ENCODE data around the gene C6orf47. TPM values are rescaled to one million over a fixed set of nuclear protein-coding genes. Genes with fewer than 3 reads are reported as not detected.

Gene C6orf47
- total and polyA plus RNA-seq, 10 of the 15 experiments (the other 5 are each of a cell fraction or from before 2014, with no cell fraction given), result 0.16 to 20.4 (median 17.3) TPM; not detected in 1

DNA sequence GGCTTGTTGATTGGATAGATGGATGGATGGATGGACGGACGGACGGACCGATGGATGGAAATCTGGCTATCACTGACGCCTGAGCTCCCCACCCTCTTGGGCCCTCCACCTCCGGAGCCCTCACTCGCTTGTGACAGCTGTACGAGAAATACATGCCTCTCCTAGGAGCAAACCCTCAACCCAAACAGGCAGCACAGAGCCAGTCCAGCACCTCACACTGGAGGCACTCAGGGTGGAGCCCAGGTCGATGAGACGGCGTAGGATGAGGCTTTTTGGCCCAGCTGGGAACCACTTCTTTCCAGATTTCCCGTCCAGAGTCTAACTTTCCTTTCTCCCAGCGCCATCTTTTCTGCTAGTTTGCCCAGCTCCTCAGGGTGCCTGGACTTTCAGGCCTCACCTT, 23.0 kb upstream of the C6orf47 start (continued):
- no peak for TF ChIP-seq MYC (IDR thresholded peaks at IDR 0.05; ENCODE audit: insufficient read depth, insufficient read length, insufficient replicate concordance, low read length, severe bottlenecking)
- TF ChIP-seq, protein P1, sequence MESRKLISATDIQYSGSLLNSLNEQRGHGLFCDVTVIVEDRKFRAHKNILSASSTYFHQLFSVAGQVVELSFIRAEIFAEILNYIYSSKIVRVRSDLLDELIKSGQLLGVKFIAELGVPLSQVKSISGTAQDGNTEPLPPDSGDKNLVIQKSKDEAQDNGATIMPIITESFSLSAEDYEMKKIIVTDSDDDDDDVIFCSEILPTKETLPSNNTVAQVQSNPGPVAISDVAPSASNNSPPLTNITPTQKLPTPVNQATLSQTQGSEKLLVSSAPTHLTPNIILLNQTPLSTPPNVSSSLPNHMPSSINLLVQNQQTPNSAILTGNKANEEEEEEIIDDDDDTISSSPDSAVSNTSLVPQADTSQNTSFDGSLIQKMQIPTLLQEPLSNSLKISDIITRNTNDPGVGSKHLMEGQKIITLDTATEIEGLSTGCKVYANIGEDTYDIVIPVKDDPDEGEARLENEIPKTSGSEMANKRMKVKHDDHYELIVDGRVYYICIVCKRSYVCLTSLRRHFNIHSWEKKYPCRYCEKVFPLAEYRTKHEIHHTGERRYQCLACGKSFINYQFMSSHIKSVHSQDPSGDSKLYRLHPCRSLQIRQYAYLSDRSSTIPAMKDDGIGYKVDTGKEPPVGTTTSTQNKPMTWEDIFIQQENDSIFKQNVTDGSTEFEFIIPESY (IDR thresholded peaks at IDR 0.05), result no peak
- TF ChIP-seq NBN (IDR thresholded peaks at IDR 0.05), result no peak
- no peak for TF ChIP-seq RCOR1 (conservative IDR thresholded peaks at IDR 0.05; ENCODE audit: low read depth, low read length)
- no peak for TF ChIP-seq ZNF384 (IDR thresholded peaks at IDR 0.05; ENCODE audit: borderline replicate concordance, low read depth, low read length)
- TF ChIP-seq FOS (IDR thresholded peaks at IDR 0.05; ENCODE audit: borderline replicate concordance, extremely low read depth, insufficient read length), result no peak
- TF ChIP-seq BMI1 (IDR thresholded peaks at IDR 0.05; ENCODE audit: borderline replicate concordance), result no peak
- TF ChIP-seq ZNF24 (IDR thresholded peaks at IDR 0.05), result no peak
- no peak for TF ChIP-seq IKZF1 (conservative IDR thresholded peaks at IDR 0.05)
- TF ChIP-seq KDM1A (IDR thresholded peaks at IDR 0.05; ENCODE audit: borderline replicate concordance), result no peak
- TF ChIP-seq YY1 (IDR thresholded peaks at IDR 0.05; ENCODE audit: low read depth, low read length), result no peak

DNA sequence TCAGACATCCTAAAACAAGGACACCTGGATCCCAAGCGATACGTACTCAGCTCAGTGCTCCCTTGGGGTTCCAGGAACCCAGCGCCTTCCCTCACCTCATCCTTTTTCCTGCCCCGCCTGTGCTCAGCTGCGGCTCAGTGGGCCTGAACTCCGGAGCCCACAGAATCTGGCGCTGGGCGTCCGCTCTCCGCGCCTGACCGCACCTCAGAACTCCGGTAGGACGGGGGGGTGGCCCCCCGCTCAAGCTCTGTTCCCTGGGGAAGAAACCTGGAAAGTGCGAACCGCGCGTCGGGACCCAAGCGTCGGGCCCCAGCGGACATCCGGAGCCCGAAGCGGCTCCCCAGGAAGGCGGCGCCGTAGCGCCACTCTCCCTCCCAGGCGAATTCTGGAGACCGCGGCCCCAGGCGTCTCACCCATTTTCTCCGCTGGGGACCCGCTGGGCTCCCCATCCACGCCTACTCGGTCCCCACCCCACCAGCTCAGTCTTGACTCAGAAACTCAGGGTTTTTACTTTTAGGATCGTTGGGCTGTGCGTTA, 20.6 kb upstream of the C6orf47 start:
- H3K9me3 ChIP-seq (replicated peaks; ENCODE audit: control insufficient read depth, insufficient read depth, low read length), result no peaks in the 10 kb centered on the region
- ChIA-PET RAD21 (ENCODE audit: unreplicated experiment) (interaction anchor here (0.9 to 2.5 kb wide), 8 partner anchors 32 to 242 kb away, joined by 3 to 30 read pairs (median 4); partner anchors contain the start of genes ATP6V1G2, DDAH2 and NEU1), SMC1A (ENCODE audit: uncharacterized antibody, unreplicated experiment) (interaction anchor here (0.7 to 2.5 kb wide), 8 partner anchors 50 to 242 kb away, joined by 3 to 12 read pairs (median 4); partner anchors contain the start of gene MSH5), POLR2A (interaction anchor here (0.6 to 0.7 kb wide), 4 partner anchors 57 to 146 kb away, joined by 3 to 7 read pairs (median 4); partner anchors contain the start of gene HSPA1B), CTCF (interaction anchor here (0.6 to 2.7 kb wide), 25 partner anchors 9 to 242 kb away, joined by 3 to 16 read pairs (median 3); partner anchors contain the start of genes HSPA1A, HSPA1L and LY6G5B)
- in situ Hi-C loops (cut with MboI) (no loop called here), intact Hi-C loops (cut with micrococcal nuclease; ENCODE audit: unreplicated experiment) (loop anchor here (5.0 kb wide), 1 partner anchor 51 kb away; no protein-coding TSS in a partner anchor)
- ATAC-seq, result peak; percentile 81
- 2% methylated on average over 40 of the region's 40 CpGs for WGBS (ENCODE audit: insufficient coverage, insufficient replicate concordance, low lambda C conversion rate, missing lambda C conversion rate)
- FAIRE-seq, result no peak
- H3K4me2 ChIP-seq (ENCODE audit: control insufficient read depth, insufficient read depth), result peak overlapping the region; percentile 87
- peak overlapping the region; percentile 71 for H3K4me3 ChIP-seq
- H3K79me2 ChIP-seq (ENCODE audit: control insufficient read depth, insufficient read depth, low read length), result no peaks in the 10 kb centered on the region
- no peaks in the 10 kb centered on the region for H3K36me3 ChIP-seq (ENCODE audit: control insufficient read depth in 2 of 2, insufficient read depth in 2 of 2, low read length in 1 of 2)
- DNase-seq (ENCODE audit: low read depth, low spot score), result no peak
- H2AFZ ChIP-seq (ENCODE audit: control insufficient read depth, low read depth, low read length), result peak overlapping the region; percentile 64
- peaks cover 6% of the 10 kb centered on the region for H3K4me1 ChIP-seq (ENCODE audit: control insufficient read depth, insufficient read depth, low read length)
- no peaks in the 10 kb centered on the region for H3K27me3 ChIP-seq (replicated peaks in 1 of 2; ENCODE audit: control insufficient read depth in 2 of 2, insufficient read depth in 2 of 2, low read length in 1 of 2)
- TSS peak; percentile 48 for BruUV-seq (replicated peaks)
- peak overlapping the region; percentile 41; the same call in 1 of the 2 replicates for H3K9ac ChIP-seq (ENCODE audit: control insufficient read depth, insufficient read depth, low read length)
- H3K27ac ChIP-seq (ENCODE audit: control insufficient read depth, insufficient read depth), result peak overlapping the region; percentile 15; the same call in 1 of the 2 replicates
- H4K20me1 ChIP-seq (ENCODE audit: control insufficient read depth, insufficient read depth), result no peaks in the 10 kb centered on the region
- TF ChIP-seq, protein P2, sequence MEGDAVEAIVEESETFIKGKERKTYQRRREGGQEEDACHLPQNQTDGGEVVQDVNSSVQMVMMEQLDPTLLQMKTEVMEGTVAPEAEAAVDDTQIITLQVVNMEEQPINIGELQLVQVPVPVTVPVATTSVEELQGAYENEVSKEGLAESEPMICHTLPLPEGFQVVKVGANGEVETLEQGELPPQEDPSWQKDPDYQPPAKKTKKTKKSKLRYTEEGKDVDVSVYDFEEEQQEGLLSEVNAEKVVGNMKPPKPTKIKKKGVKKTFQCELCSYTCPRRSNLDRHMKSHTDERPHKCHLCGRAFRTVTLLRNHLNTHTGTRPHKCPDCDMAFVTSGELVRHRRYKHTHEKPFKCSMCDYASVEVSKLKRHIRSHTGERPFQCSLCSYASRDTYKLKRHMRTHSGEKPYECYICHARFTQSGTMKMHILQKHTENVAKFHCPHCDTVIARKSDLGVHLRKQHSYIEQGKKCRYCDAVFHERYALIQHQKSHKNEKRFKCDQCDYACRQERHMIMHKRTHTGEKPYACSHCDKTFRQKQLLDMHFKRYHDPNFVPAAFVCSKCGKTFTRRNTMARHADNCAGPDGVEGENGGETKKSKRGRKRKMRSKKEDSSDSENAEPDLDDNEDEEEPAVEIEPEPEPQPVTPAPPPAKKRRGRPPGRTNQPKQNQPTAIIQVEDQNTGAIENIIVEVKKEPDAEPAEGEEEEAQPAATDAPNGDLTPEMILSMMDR (IDR thresholded peaks at IDR 0.05 in 2 of 3, conservative IDR thresholded peaks at IDR 0.05 in 1 of 3; ENCODE audit: control insufficient read depth in 2 of 3, extremely low read depth in 1 of 3, insufficient read depth in 1 of 3, low read depth in 3 of 3, low read length in 3 of 3), result peak in 1 of 3 experiments; percentile 32; a peak in 3 of 6 replicates
- TF ChIP-seq SREBF2 (IDR thresholded peaks at IDR 0.05; ENCODE audit: low read length), result no peak
- TF ChIP-seq RCOR1 (conservative IDR thresholded peaks at IDR 0.05; ENCODE audit: low read depth, low read length), result no peak
- TF ChIP-seq, protein P3, sequence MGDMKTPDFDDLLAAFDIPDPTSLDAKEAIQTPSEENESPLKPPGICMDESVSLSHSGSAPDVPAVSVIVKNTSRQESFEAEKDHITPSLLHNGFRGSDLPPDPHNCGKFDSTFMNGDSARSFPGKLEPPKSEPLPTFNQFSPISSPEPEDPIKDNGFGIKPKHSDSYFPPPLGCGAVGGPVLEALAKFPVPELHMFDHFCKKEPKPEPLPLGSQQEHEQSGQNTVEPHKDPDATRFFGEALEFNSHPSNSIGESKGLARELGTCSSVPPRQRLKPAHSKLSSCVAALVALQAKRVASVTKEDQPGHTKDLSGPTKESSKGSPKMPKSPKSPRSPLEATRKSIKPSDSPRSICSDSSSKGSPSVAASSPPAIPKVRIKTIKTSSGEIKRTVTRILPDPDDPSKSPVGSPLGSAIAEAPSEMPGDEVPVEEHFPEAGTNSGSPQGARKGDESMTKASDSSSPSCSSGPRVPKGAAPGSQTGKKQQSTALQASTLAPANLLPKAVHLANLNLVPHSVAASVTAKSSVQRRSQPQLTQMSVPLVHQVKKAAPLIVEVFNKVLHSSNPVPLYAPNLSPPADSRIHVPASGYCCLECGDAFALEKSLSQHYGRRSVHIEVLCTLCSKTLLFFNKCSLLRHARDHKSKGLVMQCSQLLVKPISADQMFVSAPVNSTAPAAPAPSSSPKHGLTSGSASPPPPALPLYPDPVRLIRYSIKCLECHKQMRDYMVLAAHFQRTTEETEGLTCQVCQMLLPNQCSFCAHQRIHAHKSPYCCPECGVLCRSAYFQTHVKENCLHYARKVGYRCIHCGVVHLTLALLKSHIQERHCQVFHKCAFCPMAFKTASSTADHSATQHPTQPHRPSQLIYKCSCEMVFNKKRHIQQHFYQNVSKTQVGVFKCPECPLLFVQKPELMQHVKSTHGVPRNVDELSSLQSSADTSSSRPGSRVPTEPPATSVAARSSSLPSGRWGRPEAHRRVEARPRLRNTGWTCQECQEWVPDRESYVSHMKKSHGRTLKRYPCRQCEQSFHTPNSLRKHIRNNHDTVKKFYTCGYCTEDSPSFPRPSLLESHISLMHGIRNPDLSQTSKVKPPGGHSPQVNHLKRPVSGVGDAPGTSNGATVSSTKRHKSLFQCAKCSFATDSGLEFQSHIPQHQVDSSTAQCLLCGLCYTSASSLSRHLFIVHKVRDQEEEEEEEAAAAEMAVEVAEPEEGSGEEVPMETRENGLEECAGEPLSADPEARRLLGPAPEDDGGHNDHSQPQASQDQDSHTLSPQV (IDR thresholded peaks at IDR 0.05), result no peak
- TF ChIP-seq POLR2A (IDR thresholded peaks at IDR 0.05; ENCODE audit: low read depth, low read length), result no peak
